ENCODE measurements around the gene CHST3. TPM values are rescaled to one million over a fixed set of nuclear protein-coding genes. Genes with fewer than 3 reads are reported as not detected.

CHST3 gene
- total and polyA plus RNA-seq, 9 of the 15 experiments (the other 6 are each of a cell fraction or from before 2014, with no cell fraction given): 0.01 to 1.3 (median 0.15) TPM

- WGBS (ENCODE audit: insufficient coverage, low coverage, missing lambda C conversion rate): 70% methylated on average over 1 of the region's 1 CpG
- Histone ChIP-seq H3K79me2 (ENCODE audit: control insufficient read depth, insufficient read depth, low read length) (no peaks in the 10 kb centered on the region), H3K9me1 (ENCODE audit: control insufficient read depth, insufficient read depth, low read length) (no peaks in the 10 kb centered on the region), H2AFZ (ENCODE audit: low read depth, low read length) (no peak overlapping the region), H3K4me1 (replicated peaks in 1 of 2; ENCODE audit: control insufficient read depth in 2 of 2, insufficient read depth in 2 of 2, low read length in 2 of 2) (peaks cover 3 to 4% of the 10 kb centered on the region in 2 experiments; a peak in 3 of 5 replicates), H3K4me3 (no peak overlapping the region), H4K20me1 (replicated peaks; ENCODE audit: control insufficient read depth, insufficient read depth, low read length) (no peaks in the 10 kb centered on the region), H3K4me2 (ENCODE audit: insufficient read depth, low read length) (no peak overlapping the region), H3K27me3 (ENCODE audit: control insufficient read depth in 2 of 2, insufficient read depth in 2 of 2, low read length in 2 of 2) (peaks cover 37 to 57% of the 10 kb centered on the region in 2 experiments), H3K36me3 (ENCODE audit: control insufficient read depth, insufficient read depth, low read length) (no peaks in the 10 kb centered on the region), H3K9me3 (replicated peaks; ENCODE audit: control insufficient read depth, insufficient read depth, low read depth, low read length) (no peaks in the 10 kb centered on the region), H3K9ac (ENCODE audit: insufficient read depth in 1 of 2, low read depth in 2 of 2, low read length in 2 of 2) (no peak overlapping the region), H3K27ac (ENCODE audit: extremely low read depth, low read depth, low read length) (no peak overlapping the region)
- ChIA-PET CTCF (ENCODE audit: low intra/inter-chr PET ratio) (no interaction called here), POLR2A (no interaction called here)
- FAIRE-seq (no peak), ATAC-seq (no peak), DNase-seq (ENCODE audit: extremely low read depth in 1 of 4, low spot score in 3 of 4) (no peak)
- no peak for TF ChIP-seq DMBX1 (CRISPR knock-in tag; IDR thresholded peaks at IDR 0.05; ENCODE audit: borderline replicate concordance)
- TF ChIP-seq ZFP30 (CRISPR knock-in tag; IDR thresholded peaks at IDR 0.05; ENCODE audit: borderline replicate concordance): no peak
- TF ChIP-seq RAD51 (IDR thresholded peaks at IDR 0.05; ENCODE audit: borderline replicate concordance, low read depth): no peak
- TF ChIP-seq POLR2H (tag; IDR thresholded peaks at IDR 0.05; ENCODE audit: low read depth): no peak
- no peak for TF ChIP-seq NR4A1 (CRISPR knock-in tag; IDR thresholded peaks at IDR 0.05)
- no peak for TF ChIP-seq NR4A1 (tag; IDR thresholded peaks at IDR 0.05)
- TF ChIP-seq ATF6 (CRISPR knock-in tag; IDR thresholded peaks at IDR 0.05): no peak
- BruUV-seq (replicated peaks): no TSS peak
- intact Hi-C loops (cut with micrococcal nuclease) (no loop called here), in situ Hi-C loops (cut with MboI) (no loop called here)
These were observed 65.2 kb downstream of the CHST3 start for GRCh38 chr10:72029414-72029813.

Data from K562 (cell line).